Astrocyte of the spinal cord (primary cell): ENCODE results near the gene MRPL39.

ENCODE experiments used
- DNase-seq: peaks from one replicate; pipeline ENCODE4 v3.0.0; 2011; ENCODE audit warnings: low read depth, low spot score
- H3K4me3 ChIP-seq: 2 replicates; pipeline ENCODE4 v1.5.1; 2011; ENCODE audit warnings: low read depth, mild to moderate bottlenecking, low read length, moderate library complexity
- CTCF ChIP-seq: IDR thresholded peaks from 2 replicates; pipeline ENCODE4 v1.5.1; 2012; ENCODE audit warnings: low read depth, mild to moderate bottlenecking, low read length, inconsistent platforms
- in situ Hi-C: cut with HindIII; loops from 2 replicates; pipeline ENCODE4 v1.10.0; 2017; ENCODE audit warnings: low sequenced_read_pairs

MRPL39 gene

GRCh38 chr21:25584833-25585676 is 22.2 kb downstream of the MRPL39 start:
- TF ChIP-seq CTCF = no peak
- DNase-seq = no peak
- in situ Hi-C loops = no loop called here

GRCh38 chr21:25583370-25584130 is 23.7 kb downstream of the MRPL39 start:
- in situ Hi-C loops = no loop called here
- H3K4me3 ChIP-seq = no peak overlapping the region
- no peak for DNase-seq
- no peak for TF ChIP-seq CTCF

More at GRCh38 chr21:25584833-25585676, 22.2 kb downstream of the MRPL39 start:
- H3K4me3 ChIP-seq = no peak overlapping the region

- in situ Hi-C loops = no loop called here
- no peak overlapping the region for H3K4me3 ChIP-seq
- TF ChIP-seq CTCF = no peak
- no peak for DNase-seq
Observed at GRCh38 chr21:25582888-25583287, 24.4 kb downstream of the MRPL39 start.

- in situ Hi-C loops = no loop called here
- DNase-seq = no peak
- TF ChIP-seq CTCF = no peak
- no peak overlapping the region for H3K4me3 ChIP-seq
Observed at GRCh38 chr21:25582164-25582790, 25.0 kb downstream of the MRPL39 start.

- DNase-seq = no peak
- H3K4me3 ChIP-seq = no peak overlapping the region
- TF ChIP-seq CTCF = no peak
- in situ Hi-C loops = no loop called here
Observed at GRCh38 chr21:25581582-25581981, 25.7 kb downstream of the MRPL39 start.

GRCh38 chr21:25580912-25581260 is 26.4 kb downstream of the MRPL39 start:
- no peak overlapping the region for H3K4me3 ChIP-seq
- TF ChIP-seq CTCF = no peak
- no peak for DNase-seq
- in situ Hi-C loops = no loop called here
